Heart left ventricle (tissue), 16 donors: ENCODE measurements around the gene LGSN. TPM values are rescaled to one million over a fixed set of nuclear protein-coding genes. Genes with fewer than 3 reads are reported as not detected.
A peak's percentile ranks its signal among the peaks of the same experiment; 100 is the strongest.

ENCODE experiments used
- ATAC-seq, 4 donors: fragments of 200-7000 bp; cut with Tn5 transposase; one replicate each; pipeline ENCODE4 v1.9.1; 2020 to 2022; ENCODE audit warnings: moderate library complexity in 4 of 4, mild to moderate bottlenecking in 3 of 4, moderate number of reproducible peaks in 1 of 4
- DNase-seq, 5 donors: peaks; one replicate each; pipeline ENCODE4 v3.0.0-alpha.2; 2020
- H3K27ac ChIP-seq, 12 donors: fragments of 200-600 bp; sonication (generic) in 4 of 12; one replicate each; pipeline versions ENCODE4 v1.5.0 to v1.8.0; 2016 to 2022; ENCODE audit warnings: mild to moderate bottlenecking in 2 of 12
- H3K27me3 ChIP-seq, 9 donors: fragments of 200-600 bp; sonication (generic) in 2 of 9; one replicate each; pipeline versions ENCODE4 v1.5.1 to v1.8.0; 2016 to 2022; ENCODE audit warnings: mild to moderate bottlenecking in 3 of 9
- H3K36me3 ChIP-seq, 9 donors: fragments of 200-600 bp; sonication (generic) in 2 of 9; one replicate each; pipeline versions ENCODE4 v1.5.0 to v1.8.0; 2018 to 2022; ENCODE audit warnings: mild to moderate bottlenecking in 2 of 9
- H3K4me1 ChIP-seq, 12 donors: fragments of 200-600 bp; sonication (generic) in 4 of 12; one replicate each; pipeline versions ENCODE4 v1.5.0 to v1.8.0; 2016 to 2022; ENCODE audit warnings: mild to moderate bottlenecking in 3 of 12
- H3K4me3 ChIP-seq, 12 donors: fragments of 200-600 bp; sonication (generic) in 4 of 12; one replicate each; pipeline versions ENCODE4 v1.5.0 to v1.8.0; 2017 to 2022; ENCODE audit warnings: mild to moderate bottlenecking in 9 of 12, moderate library complexity in 4 of 12
- H3K9me3 ChIP-seq, 12 donors: fragments of 200-600 bp; sonication (generic) in 4 of 12; one replicate each; pipeline versions ENCODE4 v1.5.0 to v1.8.0; 2016 to 2022; ENCODE audit warnings: mild to moderate bottlenecking in 1 of 12
- CTCF ChIP-seq, 12 donors: fragments of 200-600 bp; sonication (generic) in 4 of 12; IDR thresholded peaks; one replicate each; pipeline versions ENCODE4 v1.5.0 to v1.8.0; 2018 to 2022; ENCODE audit warnings: antibody characterized with exemption in 12 of 12, mild to moderate bottlenecking in 5 of 12
- POLR2A ChIP-seq, 2 donors: fragments of 450-650 bp; IDR thresholded peaks; one replicate each; pipeline ENCODE4 v1.6.1; 2017; ENCODE audit warnings: antibody characterized with exemption in 2 of 2, mild to moderate bottlenecking in 2 of 2, moderate library complexity in 2 of 2
- WGBS, 4 donors: extraction: QIAGEN DNeasy Blood & Tissue Kit in 2 of 4; methylation state at CpG; one replicate each; pipeline versions ENCODE4 v1.1.5 to v1.1.7; 2013 to 2018; 5-methylcytosine and 5-hydroxymethylcytosine counted together
- intact Hi-C, 10 donors: fragments of 100-400 bp; cut with DNase I; formaldehyde crosslinking; loops; one replicate each; pipeline versions ENCODE4 v1.11.1 to v1.14.2; 2022
- polyA plus RNA-seq, 2 donors: library from polyadenylated mRNA; stranded (reverse); fragments of 200-250 nt; gene quantifications; one replicate each; pipeline ENCODE4 v1.2.3, GENCODE V29; 2013
- total RNA-seq, 9 donors: library from RNA; depleted of rRNA in 2 of 9; stranded (reverse); fragments of >200 nt in 2 of 9; fragmentation: NEBNext Ultra II Directional in 3 of 9; extraction: Animal tissue kit (Norgen Biotek cat#: 25700) in 3 of 9; gene quantifications; one replicate each; pipeline versions ENCODE4 v1.1.0 to v1.2.4, GENCODE V29; 2016 to 2023
- donor health status: ischemic (EF 13 %, LVEDD 7.1; RV severe dilation, severe dysfunction).
- donor health status: healthy with polysubstance abuse.
- donor health status: DM: no; HTN: yes; CAD: no.
- donor health status: DM: no; HTN: no; CAD: no.
- donor health status: ischemic (EF 25% LVEDD 6.9; RV normal size, moderate dysfunction).
- donor health status: ischemic (EF 25% LVEDD 5.7; RV mildly dilated, moderate dysfunction).
- donor health status: healthy.
- donor health status: DM: yes; HTN: yes; CAD: no.
- donor health status: ischemic (EF 35%, LVEDD 5.7; RV mildly dilated, moderate dysfunction).
- donor health status: nonischemic (EF 11% LVEDD 7.7; RV severe dilation, severe dysfunction).
- donor health status: DM: yes; HTN: yes; CAD: no.
- donor health status: PGD.
- donor health status: ischemic (EF 29% LVEDD 5.4; RV normal size, mild dysfunction).
- donor health status: nonischemic (EF 23%, LVEDD 6.1; RV moderate dilation, normal function).

Gene LGSN
- total and polyA plus RNA-seq, 11 donors: not detected

GRCh38 chr6:63316113-63316512, 3.7 kb downstream of the LGSN start:
- Histone ChIP-seq H3K4me3 (no peak overlapping the region), H3K36me3 (no peaks in the 10 kb centered on the region), H3K9me3 (no peaks in the 10 kb centered on the region), H3K27ac (no peak overlapping the region), H3K4me1 (no peaks in the 10 kb centered on the region), H3K27me3 (peaks cover 0 to 4% (median 0%) of the 10 kb centered on the region in 9 donors)
- 68 to 78% (median 73%) methylated on average over 3 of the region's 3 CpGs for WGBS, 4 donors
- DNase-seq: no peak
- TF ChIP-seq CTCF (IDR thresholded peaks at IDR 0.05) (no peak), POLR2A (IDR thresholded peaks at IDR 0.05) (no peak)
- intact Hi-C loops: no loop called here
- no peak for ATAC-seq

GRCh38 chr6:63313111-63313510, 6.7 kb downstream of the LGSN start:
- WGBS, 4 donors: 80 to 91% (median 88%) methylated on average over 2 of the region's 2 CpGs
- no peak for TF ChIP-seq POLR2A (IDR thresholded peaks at IDR 0.05)
- no peak for TF ChIP-seq CTCF (IDR thresholded peaks at IDR 0.05)
- Histone ChIP-seq H3K9me3 (no peaks in the 10 kb centered on the region), H3K4me1 (no peaks in the 10 kb centered on the region), H3K4me3 (no peak overlapping the region), H3K36me3 (no peaks in the 10 kb centered on the region), H3K27me3 (peaks cover 0 to 7% (median 0%) of the 10 kb centered on the region in 9 donors), H3K27ac (no peak overlapping the region)
- DNase-seq: no peak
- ATAC-seq: no peak
- intact Hi-C loops: no loop called here

GRCh38 chr6:63307581-63308246, 12.1 kb downstream of the LGSN start:
- DNase-seq (no peak), ATAC-seq (peak in 2 of 4 donors; percentile 60 to 71)
- Histone ChIP-seq H3K9me3 (no peaks in the 10 kb centered on the region), H3K27ac (no peak overlapping the region), H3K27me3 (peaks cover 0 to 7% (median 0%) of the 10 kb centered on the region in 9 donors), H3K36me3 (no peaks in the 10 kb centered on the region), H3K4me1 (no peaks in the 10 kb centered on the region), H3K4me3 (no peak overlapping the region)
- intact Hi-C loops: no loop called here
- 26 to 38% (median 35%) methylated on average over 3 of the region's 3 CpGs for WGBS, 4 donors
- peak in 4 of 12 donors; percentile 16 to 42 (median 29) for TF ChIP-seq CTCF (IDR thresholded peaks at IDR 0.05)
- TF ChIP-seq POLR2A (IDR thresholded peaks at IDR 0.05): no peak

- H3K27ac ChIP-seq: no peak overlapping the region
- H3K9me3 ChIP-seq: no peaks in the 10 kb centered on the region
- no peak overlapping the region for H3K4me3 ChIP-seq
- H3K4me1 ChIP-seq: no peaks in the 10 kb centered on the region
- no peak for DNase-seq
- 70 to 81% (median 77%) methylated on average over 3 of the region's 3 CpGs for WGBS, 4 donors
- intact Hi-C loops: no loop called here
- H3K27me3 ChIP-seq: peaks cover 0 to 7% (median 0%) of the 10 kb centered on the region in 9 donors
- no peak for TF ChIP-seq CTCF (IDR thresholded peaks at IDR 0.05)
- TF ChIP-seq POLR2A (IDR thresholded peaks at IDR 0.05): no peak
- no peak for ATAC-seq
- H3K36me3 ChIP-seq: no peaks in the 10 kb centered on the region
Observed at GRCh38 chr6:63306420-63306819, 13.4 kb downstream of the LGSN start.
